ENCODE measurements around the gene SARDH. TPM values are rescaled to one million over a fixed set of nuclear protein-coding genes. Genes with fewer than 3 reads are reported as not detected.

Gene SARDH
- total and polyA plus RNA-seq, 9 of the 15 experiments (the other 6 are each of a cell fraction or from before 2014, with no cell fraction given) = 0.14 TPM; not detected in 8

GRCh38 chr9:133699546-133699945 is 38.6 kb downstream of the SARDH start:
- ChIA-PET POLR2A (no interaction called here), CTCF (ENCODE audit: low intra/inter-chr PET ratio) (no interaction called here)
- ATAC-seq = no peak
- H4K20me1 ChIP-seq (replicated peaks; ENCODE audit: control insufficient read depth, insufficient read depth, low read length) = no peaks in the 10 kb centered on the region; the same call in 1 of the 2 replicates
- no peaks in the 10 kb centered on the region for H3K36me3 ChIP-seq (ENCODE audit: control insufficient read depth, insufficient read depth, low read length)
- no peaks in the 10 kb centered on the region for H3K79me2 ChIP-seq (ENCODE audit: control insufficient read depth, insufficient read depth, low read length)
- FAIRE-seq = no peak
- H3K4me1 ChIP-seq (replicated peaks in 1 of 2; ENCODE audit: control insufficient read depth in 2 of 2, insufficient read depth in 2 of 2, low read length in 2 of 2) = no peaks in the 10 kb centered on the region; a peak in 1 of 5 replicates
- WGBS (ENCODE audit: insufficient coverage, low coverage, missing lambda C conversion rate) = 0% methylated on average over 6 of the region's 6 CpGs
- H3K27me3 ChIP-seq (ENCODE audit: control insufficient read depth in 2 of 2, insufficient read depth in 2 of 2, low read length in 2 of 2) = peaks cover 14 to 45% of the 10 kb centered on the region in 2 experiments
- no peak overlapping the region for H3K4me2 ChIP-seq (ENCODE audit: insufficient read depth, low read length)
- DNase-seq (ENCODE audit: extremely low read depth in 1 of 4, low spot score in 3 of 4) = no peak
- TF ChIP-seq HSF4 (CRISPR knock-in tag; IDR thresholded peaks at IDR 0.05; ENCODE audit: borderline replicate concordance) (no peak), ZBTB5 (IDR thresholded peaks at IDR 0.05) (no peak), ZFP30 (CRISPR knock-in tag; IDR thresholded peaks at IDR 0.05; ENCODE audit: borderline replicate concordance) (no peak), FOXP1 (CRISPR knock-in tag; IDR thresholded peaks at IDR 0.05) (no peak), ZNF668 (CRISPR knock-in tag; IDR thresholded peaks at IDR 0.05) (no peak), ZNF449 (CRISPR knock-in tag; IDR thresholded peaks at IDR 0.05) (no peak), DDX20 (tag; IDR thresholded peaks at IDR 0.05; ENCODE audit: low read depth) (no peak)
- TF ChIP-seq, protein P1, sequence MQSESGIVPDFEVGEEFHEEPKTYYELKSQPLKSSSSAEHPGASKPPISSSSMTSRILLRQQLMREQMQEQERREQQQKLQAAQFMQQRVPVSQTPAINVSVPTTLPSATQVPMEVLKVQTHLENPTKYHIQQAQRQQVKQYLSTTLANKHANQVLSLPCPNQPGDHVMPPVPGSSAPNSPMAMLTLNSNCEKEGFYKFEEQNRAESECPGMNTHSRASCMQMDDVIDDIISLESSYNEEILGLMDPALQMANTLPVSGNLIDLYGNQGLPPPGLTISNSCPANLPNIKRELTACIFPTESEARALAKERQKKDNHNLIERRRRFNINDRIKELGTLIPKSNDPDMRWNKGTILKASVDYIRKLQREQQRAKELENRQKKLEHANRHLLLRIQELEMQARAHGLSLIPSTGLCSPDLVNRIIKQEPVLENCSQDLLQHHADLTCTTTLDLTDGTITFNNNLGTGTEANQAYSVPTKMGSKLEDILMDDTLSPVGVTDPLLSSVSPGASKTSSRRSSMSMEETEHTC (IDR thresholded peaks at IDR 0.05) = no peak
- H3K9me3 ChIP-seq (replicated peaks; ENCODE audit: control insufficient read depth, insufficient read depth, low read depth, low read length) = no peaks in the 10 kb centered on the region
- no peaks in the 10 kb centered on the region for H3K9me1 ChIP-seq (ENCODE audit: control insufficient read depth, insufficient read depth, low read length)
- no peak overlapping the region for H2AFZ ChIP-seq (ENCODE audit: low read depth, low read length)
- H3K9ac ChIP-seq (ENCODE audit: insufficient read depth in 1 of 2, low read depth in 2 of 2, low read length in 2 of 2) = no peak overlapping the region
- intact Hi-C loops (cut with micrococcal nuclease) (no loop called here), in situ Hi-C loops (cut with MboI) (no loop called here)
- no TSS peak for BruUV-seq (replicated peaks)
- H3K27ac ChIP-seq (ENCODE audit: extremely low read depth, low read depth, low read length) = no peak overlapping the region
- no peak overlapping the region for H3K4me3 ChIP-seq
